HT1080 (cell line): Measurements from ENCODE around the gene HOXB3. TPM values are rescaled to one million over a fixed set of nuclear protein-coding genes. Genes with fewer than 3 reads are reported as not detected.

Experiments
- DNase-seq: peaks from one replicate; pipeline ENCODE4 v3.0.0-alpha.2; 2015; ENCODE audit warnings: low read depth
- total RNA-seq: library from RNA; depleted of rRNA; stranded (reverse); fragments of >200 nt; shearing (Covaris generic); gene quantifications from 2 replicates; pipeline ENCODE4 v1.2.3, GENCODE V29; 2014

HOXB3 gene
- total RNA-seq, 1 experiment from 2014 or later: 4.2 TPM

DNA sequence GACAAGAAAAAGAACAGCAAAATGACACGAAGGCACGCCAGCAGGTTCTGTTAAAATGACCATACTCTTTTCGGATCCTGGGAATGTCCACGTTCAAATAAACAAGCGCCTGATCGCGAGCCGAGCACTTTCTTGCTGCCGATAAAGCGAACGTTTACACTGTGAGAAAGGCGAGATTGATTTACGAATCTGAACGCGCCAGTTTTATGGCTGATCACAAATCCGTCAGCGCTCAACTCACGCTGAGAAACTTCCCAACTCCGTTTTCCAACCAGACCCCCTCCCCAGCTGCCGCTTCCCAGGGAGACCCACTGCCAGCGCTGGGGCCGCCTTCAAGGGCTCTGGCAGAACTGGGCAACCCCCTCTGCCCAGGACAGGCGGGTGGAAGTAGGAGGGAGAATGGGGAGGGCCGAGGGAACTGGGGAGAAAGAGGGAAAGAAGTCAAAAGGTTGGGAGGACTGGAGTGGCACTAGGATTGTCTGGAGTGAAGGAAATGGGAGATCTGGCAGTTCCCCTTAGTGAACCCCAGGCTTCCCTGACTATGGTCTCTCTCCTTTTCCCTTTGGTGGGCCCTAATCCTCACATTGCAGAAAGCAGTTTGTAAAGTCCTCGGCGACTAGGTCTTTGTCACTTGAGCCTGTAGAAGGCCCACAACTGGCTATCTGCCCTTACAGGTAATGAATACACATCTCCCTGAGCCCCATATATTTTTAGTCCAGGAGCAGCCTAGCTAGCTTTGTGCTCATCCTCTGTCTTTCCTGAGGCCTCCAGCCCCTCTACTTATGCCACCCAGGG lies 18.8 kb downstream of the HOXB3 start:
- no peak for DNase-seq

DNA sequence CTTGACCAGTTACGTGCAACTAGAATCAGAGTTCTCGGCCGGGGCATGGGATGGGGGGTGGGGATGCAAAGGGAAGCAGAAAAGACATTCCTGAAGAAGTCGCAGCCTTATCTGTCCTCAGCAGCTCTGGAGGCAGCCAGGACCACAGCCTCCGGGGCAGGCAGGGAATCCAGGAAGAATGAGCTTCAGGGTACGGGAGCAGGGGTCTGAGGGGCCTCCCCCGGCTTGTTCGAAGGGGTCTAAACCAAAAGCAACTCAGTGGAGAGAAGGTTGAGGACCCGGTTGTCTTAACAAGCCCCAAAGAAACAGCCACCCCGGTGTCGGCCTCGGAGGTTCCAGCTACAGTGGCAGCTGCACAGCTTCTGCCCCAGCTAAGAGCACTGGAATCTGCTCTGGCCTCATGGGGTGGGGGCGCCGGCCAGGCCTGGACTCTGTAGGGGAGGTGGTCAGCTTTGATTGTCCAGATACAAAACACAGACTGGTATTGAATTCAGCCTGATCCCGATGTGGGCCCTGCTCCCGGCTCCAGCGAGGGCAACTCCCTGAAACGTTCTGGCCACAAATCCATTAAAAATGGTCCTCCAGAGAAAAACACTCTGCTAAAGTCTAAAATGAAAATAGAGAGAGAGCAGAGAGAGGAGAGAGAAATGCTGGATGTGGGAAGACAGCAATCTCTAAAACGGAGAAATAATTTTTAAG lies 19.6 kb downstream of the HOXB3 start:
- no peak for DNase-seq

DNA sequence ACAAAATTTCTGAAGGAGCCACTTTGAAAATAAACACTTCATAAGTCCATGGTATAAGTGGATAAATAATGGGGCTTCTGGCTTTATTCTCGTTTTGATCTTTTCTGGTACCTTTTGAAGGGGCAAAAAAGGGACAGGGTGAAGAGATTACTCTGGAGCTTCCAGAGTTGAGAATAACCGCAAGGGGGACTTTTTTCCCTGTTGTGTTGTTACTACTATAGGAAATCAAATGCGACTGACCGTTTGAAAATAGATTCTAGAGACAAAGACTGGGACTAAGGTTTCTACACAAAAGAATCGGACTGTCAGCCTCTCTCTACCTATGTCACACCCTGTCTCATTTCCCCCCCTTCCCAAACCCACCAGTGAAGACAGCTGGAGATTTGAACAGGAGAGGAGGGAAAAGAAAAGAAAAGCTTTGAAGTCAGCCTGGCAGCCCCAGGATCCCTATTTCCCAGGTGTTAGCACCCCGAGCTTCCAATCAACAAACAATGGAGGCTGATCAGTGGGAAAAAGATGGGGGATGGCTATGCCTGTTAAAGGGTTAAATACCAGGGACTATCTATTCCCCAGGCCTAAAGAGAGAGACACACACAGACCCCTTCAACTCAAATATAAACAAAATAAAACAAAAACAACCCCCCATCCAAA lies 20.2 kb downstream of the HOXB3 start:
- no peak for DNase-seq

DNA sequence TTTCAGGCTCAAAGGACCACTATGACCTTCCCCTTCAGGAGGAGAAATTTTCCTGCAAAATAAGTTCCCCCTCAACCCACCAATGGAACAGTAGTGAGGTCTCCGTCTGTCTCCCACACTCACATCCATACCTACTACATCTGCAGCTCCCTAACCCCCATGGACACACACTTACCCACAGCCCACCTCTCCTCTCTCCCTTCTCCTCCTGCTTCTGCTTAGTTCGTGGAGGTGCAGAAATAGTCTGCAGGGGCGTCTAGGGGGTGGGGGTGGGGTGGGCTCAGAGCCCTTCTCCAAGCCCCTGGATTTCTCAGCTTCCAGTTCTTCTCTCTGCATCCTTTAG lies 20.8 kb downstream of the HOXB3 start:
- DNase-seq: no peak

DNA sequence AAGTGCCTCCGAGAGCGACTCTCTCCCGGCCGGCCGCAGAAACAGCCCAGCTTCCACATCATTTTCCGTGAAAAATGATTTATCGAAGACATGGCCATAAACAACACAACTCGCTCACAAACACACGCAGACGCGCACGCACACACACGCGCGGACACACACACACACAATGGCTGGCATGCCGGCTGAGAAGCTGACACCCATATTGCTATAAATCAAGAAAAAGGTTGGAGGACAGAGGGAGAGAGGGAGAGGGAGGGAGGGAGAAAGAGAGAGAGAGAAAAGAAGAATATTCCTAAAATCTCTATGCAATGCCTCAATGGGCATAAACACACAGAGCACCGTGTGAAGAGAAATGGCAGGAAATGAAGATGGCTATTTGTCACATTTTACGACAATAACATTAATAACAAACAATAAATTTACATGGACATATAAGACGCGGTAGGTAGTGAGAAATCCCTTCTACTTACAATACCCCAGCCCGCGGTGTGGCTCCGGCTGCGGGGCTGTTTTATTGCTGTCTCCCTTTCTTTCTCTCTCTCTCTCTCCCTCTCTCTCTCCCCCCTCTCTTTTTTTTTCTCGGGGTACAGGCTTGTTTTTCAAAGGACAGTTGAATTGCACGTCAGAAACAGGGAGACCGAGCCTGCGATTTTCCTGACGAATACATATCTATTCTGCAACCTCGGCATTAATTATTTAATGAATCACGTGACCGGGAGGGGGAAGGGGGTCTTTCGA lies 21.4 kb downstream of the HOXB3 start:
- DNase-seq: no peak

DNA sequence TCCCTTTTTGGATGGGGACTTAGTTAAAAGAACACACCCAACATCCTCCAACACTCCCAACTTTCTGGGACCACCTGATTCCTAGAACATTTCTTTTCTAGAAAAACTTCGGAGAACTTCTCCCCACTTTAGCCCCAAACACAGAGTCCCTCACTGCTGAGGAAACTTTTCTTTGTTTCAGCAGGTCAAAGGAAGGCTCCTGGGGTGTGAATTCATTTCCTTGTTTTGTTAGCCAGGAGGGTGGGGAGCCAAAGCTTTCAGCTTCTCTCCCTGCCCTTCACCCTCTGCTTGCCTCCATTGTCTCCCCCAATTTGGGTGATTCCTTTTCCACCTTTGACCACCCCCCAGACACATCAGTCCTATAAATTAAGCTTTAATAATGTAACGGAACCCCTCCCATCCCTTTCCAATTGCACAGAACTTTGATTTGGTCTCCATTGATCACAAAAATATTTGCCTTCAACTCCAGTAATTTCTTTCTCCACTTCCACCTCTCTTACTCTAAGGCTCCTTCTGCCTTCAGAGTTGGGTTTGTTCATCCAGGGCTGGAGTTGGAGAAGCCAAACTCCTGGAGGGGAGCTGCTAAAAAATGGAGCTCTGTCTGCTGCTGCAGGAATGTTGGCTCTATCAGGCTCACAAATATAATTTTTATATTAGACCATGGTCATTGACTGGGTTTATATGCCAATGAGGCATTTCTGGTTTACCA lies 22.2 kb downstream of the HOXB3 start:
- no peak for DNase-seq

DNA sequence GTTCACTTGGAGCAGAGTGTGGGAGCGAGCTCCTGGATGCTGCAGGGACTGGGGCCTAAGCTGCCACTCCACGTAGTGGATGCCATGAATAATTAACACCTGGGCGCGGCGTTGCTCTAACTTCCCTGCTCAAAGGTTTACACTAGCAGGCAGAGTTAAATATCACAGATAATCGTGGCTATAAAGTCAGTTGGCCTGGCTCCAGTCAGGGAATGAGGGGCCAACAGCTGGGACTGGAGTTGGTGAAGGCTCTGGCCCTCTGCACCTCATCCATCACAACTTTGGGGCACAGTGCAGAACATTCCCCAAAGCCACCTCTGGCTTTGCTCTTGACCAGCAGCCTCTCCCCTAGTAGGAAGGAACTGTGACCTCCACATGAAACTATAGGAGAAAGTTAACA lies 22.8 kb downstream of the HOXB3 start:
- no peak for DNase-seq

DNA sequence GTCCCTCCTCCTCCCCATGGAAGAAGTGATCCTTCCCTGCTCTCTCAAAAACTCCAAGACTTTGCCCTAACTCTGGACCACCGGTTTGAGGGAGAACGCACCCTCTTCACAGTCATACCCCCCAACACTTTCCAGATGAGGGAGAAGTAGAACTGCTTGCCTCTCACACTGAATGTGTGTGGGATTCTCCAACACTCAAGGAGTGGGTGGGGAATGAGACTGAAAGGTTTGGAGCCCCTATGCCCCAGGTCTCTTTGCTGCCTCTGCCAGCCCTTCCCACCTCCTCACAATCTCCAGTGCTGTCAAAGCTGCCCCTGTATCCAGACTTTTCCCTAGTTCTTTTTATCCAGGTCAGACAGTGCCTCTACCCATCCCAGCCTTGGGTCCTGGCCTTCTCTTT lies 23.3 kb downstream of the HOXB3 start:
- no peak for DNase-seq

DNA sequence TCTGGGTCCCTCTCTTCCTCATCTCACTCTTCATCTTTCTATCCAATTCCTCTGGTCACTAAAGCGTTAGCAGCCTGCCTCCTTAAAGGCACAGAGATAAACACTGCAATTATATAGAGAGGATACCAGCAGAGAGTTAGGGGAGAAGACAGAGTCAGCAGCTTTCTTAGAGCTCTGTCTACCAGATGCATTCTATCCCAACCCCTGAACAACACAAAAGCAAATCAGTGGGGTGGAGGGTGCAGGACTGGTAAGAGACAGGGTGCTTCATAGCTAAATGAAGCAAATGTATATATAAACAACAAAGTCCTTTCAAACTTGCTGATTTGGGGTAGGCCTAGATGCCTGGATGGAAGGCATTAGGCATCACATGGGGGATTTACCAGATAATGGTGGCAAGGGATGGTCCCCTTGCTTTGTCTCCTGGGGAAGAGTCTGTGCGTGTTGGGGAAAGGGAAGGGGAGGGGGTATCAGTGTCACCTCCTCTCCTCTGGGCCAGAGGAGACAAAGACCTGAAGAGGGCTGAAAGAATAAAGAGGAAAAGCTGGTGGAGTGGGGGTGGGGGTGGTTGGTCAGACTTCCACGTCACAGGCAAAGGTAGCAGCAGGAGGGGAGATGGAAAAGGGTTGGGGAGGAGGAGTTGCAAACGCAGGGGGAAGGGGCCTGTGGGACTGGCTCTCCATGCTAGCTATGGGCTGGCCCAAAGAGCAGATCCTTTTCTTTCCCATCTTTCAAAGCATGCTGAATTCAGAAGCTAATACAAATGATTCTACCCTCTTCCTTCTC lies 23.9 kb downstream of the HOXB3 start:
- DNase-seq: no peak

DNA sequence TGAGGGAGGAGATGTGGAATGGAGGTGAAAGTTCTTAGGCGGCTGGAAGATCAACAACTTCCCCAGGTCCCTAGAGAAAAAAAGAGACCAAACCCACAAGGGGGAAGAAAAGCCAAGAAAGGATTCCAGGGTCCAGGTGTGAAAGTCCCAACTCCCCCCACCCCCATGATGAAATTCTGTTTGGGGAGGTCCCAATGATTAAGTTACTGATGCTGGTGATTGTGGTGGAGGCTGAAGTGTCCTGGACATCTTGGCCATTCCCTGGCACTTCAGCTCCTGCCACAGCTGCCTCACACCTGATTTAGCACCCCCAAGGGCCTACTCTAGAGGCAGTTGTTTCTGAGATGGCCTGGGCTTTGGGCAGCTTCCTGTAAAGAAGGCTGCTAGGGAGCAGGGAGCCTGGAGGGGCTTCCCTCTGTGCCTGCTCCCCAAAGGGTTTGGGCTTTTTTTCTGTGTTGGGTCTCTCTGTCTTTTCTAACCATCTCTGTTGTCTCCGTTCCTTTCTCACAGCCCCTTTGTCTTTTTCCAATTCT lies 25.0 kb downstream of the HOXB3 start:
- DNase-seq: no peak

DNA sequence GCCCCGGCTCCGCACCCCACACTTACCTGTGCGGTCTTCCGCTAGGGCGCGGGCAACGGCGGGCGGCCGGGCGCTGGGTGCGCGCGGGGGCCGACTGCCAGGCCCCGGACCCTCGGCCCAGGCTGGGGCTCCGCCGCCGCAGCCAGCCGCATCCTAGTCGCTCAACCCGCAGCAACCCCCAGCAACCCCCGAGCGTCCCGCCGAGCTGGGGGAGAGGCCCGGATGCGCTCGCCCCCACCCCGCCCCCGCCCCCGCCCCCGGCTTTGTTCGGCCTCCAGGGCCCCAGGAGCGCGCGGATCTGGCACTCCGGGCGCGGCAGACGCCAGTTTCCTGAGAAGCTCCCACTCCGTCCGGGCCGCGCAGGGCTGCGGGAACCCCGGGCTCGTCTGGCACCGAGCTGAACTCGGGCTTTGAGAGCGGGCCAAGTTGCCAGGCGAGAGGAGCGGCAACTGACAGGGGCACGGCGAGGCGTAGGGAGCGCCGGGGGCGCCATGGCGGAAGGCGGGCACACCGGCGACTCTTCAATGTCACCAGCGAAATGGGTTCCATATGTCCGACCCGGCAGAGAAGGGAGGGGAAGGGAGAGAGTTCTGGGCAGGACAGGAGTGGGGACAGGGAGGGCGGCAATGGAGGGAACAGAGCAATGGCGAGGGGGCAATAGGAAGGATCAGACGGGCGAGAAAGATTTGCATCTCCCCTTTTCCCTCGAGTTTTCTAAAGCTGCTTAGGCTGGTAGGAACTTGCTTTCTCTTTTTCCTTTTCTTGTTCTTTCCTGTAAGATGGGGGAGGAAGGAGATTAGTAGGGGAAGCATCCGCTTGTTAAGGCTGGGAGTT lies 25.6 kb downstream of the HOXB3 start:
- DNase-seq: no peak

DNA sequence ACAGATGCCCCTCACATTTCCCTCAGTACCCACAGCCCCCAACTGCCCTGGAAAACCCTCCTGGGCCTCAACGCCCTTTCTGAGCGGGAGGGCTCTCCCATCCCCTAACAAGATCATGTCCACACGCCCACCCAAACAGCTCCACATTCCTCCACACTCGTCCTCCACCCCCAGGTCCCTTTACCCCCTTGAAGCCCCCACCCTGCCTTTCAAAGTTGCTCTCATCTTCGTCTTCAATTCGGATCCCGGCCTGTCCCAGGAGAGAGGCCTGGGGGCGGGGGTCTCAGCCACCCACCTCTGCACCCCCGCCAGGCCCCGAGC lies 26.2 kb downstream of the HOXB3 start:
- DNase-seq: no peak

DNA sequence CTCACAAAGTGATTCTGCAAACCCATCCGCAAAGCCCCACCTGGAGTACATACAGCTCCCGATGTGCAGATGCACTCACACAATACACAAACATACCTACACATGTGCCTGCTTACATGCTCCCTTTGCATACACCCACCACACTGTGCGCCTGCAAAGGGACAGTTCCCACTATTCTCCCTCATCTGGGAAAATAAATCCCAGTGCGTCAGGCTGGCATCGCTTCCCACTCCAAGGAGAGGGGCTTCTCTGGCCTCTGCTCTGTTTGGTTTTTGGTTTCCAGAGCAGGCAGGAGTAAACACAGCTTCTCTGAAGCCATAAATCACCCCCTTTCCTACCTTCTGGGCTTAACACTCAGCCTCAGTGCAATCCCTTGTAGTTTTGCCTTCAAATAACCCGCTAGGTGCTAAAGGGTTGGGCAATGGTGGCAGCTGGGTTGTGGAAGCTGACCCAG lies 26.6 kb downstream of the HOXB3 start:
- no peak for DNase-seq

DNA sequence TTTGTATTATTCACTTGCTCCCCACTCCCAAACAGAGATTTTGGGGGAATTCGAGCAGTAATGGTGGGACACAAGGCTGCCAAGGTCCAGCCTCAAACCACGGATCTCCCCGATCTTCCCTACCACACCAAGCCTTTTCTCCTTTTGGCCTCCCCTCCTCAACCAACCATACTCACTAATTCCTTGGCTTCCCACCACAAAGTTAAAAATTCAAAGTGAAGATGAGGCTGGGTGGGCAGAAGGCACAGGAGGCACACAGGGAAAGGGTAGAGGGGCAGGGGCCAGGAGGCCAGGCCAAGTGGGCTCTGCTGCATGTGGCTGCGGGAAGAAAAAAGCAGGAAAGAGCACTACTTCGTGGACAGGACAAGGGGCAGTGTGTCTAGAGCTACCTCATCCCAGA lies 27.1 kb downstream of the HOXB3 start:
- no peak for DNase-seq

DNA sequence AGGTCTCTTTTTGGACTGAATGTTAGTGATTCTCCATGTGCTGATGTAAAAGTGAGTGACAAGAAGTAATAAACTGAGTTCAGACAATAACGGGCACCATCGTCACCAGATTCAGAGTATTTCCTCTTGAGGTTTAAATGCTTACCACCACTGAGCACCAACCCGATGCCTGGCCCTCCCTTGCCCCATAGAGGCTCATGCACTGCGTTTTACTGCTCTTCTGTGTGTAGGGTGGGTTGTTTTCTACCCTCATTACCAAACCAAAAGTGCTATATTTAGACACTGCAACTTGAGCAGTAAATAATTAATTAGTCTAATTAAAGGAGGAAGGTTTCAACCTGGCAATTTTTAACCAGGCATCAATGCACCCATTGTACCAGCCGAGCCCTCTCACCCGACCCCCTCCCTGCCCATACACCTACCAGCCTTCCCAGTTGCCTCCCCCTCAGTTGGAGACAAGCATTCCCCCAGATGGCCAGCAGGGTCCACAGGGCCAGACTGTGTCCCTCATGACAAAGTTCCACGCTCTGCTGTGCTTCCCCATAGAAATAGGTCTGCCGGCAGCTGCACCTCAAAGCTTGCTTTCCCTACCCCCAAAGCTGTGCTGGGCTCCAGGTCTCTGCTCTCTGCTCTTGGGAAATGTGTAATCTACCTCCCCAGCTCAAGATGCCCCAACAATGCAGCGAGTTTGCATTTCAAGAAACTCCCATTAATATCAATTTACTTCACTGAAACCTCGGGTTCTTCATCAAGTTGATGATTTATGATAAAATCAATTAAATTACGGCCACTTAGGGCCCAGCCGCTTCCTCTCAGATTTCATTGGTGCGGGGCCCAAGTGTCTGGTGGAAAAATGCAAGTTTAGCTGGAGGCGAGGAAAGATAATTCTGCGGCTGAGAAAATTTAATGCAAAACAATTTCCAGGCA lies 27.9 kb downstream of the HOXB3 start:
- no peak for DNase-seq

DNA sequence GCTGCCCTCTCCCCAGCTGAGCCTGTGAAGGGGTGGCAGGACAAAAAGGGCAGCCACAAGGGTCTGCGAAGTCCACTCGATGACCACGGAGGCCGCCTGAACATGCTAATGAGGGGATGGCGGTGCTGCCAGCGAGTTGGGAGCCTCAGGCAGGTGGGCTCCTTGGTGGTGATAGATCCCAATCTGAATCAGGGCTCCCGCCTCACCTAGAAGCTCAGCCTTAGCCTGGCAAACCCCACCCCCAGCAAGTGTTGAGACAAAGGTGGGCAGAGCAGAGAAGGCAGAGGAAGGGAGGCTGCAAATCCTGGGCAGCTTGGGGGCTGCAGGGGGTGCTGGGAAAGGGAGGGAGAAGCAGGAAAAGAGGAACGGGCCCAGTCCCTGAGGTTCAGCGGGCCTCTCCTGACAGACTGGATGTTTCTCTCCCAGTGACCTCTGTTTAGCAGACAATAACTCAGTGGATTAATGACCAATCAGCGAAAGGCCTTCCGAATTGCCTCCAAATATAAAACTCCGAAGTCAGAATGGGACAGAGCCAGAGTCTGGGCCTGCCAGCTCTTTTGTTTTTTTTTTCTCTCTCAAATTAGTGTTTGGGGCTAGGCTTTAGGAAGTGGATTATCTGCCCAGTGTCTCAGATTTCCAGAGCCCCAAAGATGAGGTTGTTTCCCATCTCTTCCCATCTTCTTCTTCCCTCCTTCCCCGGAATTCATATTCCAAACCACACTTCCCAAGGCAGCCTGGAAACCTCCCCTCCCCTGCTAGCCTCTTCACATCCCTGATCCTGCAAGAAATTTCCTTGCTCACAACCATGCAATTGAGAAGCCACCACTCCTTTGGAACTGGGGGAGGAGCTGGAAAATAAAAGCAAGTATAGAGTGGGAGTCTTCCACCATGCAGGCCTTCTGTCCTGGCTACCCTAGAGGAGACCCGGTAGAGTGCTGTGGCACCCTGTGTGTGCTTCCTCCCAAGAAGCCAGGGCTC lies 29.9 kb downstream of the HOXB3 start:
- no peak for DNase-seq
